HG03108 (cell line): ENCODE results near the gene RICTOR.
A peak's percentile ranks its signal among the peaks of the same experiment; 100 is the strongest.

ENCODE experiments used
- ATAC-seq: cut with Tn5 transposase; IDR thresholded peaks from one replicate; pipeline ENCODE4 v1.9.1; 2021; ENCODE audit warnings: moderate library complexity; ENCODE audit not compliant: unreplicated experiment

RICTOR gene

DNA sequence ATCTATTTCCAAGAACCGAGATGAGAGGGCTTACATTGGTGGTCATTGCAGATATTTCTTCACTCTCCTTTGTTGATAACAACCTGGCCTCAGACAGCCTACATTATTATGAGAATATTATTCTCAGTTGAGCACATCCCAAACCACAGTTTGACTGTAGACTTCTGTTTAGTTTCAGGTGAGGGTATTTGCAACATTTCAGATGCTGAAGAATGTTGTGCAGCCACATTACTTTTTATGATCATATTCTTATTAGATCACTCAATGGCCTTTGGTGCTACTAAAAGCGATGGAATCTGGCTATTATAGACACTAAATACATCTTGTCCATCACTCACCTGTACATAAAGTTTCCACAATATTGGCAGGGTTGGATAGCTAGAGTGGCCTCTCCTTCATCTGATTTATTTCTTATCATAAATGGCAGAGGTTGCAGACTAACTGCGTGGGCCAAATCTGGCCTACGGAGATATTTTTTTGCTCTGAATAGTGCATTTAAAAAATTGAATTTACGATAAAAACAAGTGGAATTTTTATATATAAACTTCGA, 26.2 kb upstream of the RICTOR start:
- ATAC-seq = no peak

DNA sequence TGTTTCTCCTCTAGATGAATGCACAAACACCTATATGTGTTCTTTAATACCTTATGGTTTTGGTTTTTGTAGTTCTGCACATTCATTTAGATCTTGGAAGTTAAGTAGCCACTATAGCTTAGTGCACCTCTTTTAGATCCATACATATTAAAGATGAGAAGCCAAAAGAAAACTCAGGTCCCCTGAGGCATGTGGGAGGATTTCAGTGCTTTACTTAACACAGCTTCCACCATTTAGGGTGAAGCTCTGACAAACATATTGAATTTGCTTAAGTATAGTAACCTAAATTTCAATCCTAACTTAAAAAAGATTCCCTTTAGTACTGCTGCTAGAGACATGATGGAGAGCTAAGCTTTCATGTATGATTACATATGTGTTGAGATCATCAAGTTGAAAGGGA, 25.6 kb upstream of the RICTOR start:
- no peak for ATAC-seq

- ATAC-seq = no peak
Observed at GRCh38 chr5:39093352-39093751, 19.2 kb upstream of the RICTOR start.

DNA sequence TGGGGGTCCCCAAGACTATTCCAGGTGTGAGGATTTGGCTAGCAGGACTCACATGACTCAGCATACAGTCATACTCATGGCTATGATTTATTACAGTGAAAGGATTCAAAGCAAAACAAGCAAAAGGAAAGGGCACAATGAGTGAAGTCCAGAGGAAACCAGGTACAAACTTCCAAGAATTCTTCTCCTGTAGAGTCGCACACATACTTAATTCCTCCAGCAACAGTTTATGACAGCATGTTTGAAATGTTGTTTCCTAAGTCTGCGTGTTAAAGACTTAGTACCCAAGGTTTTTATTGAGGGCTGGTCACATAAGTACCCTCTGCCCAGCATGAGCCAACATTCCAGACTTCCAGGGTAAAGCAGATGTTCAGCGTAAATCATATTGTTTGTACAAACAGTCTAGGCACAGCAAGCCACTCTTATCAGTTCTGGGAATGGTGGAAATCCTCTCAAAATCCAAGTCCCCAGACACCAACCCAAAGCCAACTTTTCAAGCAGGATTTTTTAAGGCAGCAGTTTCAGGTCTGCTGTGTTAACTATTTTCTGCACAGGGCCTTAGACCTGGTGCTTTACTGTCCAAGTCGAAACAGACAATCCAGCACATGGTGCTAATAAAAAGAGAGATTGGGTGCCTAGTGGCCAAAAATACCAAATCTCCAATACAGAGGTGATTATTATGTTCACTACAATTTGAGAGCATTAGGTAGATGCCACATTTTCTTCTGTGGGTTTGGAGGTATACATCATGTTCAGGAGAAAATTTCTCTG, 18.6 kb upstream of the RICTOR start:
- ATAC-seq = no peak

DNA sequence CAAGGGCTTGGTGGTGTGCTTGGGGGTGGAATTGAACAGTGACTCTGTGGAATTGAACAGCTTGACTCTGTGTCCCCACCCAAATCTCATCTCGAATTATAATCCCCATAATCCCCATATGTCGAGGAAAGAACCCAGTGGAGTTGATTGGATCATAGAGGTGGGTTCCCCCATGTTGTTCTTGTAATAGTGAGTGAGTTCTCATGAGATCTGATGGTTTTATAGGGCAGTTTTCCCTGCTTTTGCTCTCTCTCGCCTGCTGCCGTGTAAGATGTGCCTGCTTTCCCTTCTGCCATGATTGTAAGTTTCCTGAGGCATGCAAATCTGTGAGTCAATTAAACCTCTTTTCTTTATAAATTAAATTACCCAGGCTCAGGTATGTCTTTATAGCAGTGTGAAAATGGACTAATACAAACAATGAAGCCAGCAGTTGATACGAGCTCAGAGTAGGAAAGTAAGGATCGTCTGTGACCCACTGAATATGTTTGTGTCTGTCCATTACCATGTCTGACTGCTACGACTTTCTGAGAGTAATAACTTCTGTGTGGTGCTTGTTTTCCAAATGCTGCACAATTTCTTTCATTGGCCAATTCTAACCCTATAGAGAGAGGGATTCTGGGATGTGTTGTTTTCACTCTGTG, 17.9 kb upstream of the RICTOR start:
- no peak for ATAC-seq

GRCh38 chr5:39083968-39084367, 9.8 kb upstream of the RICTOR start:
- no peak for ATAC-seq

GRCh38 chr5:39082995-39083394, 8.8 kb upstream of the RICTOR start:
- no peak for ATAC-seq

GRCh38 chr5:39080597-39081204, 6.5 kb upstream of the RICTOR start:
- ATAC-seq = no peak

GRCh38 chr5:39080168-39080567, 6.0 kb upstream of the RICTOR start:
- no peak for ATAC-seq

- ATAC-seq = no peak
Observed at GRCh38 chr5:39079147-39079546, 4.9 kb upstream of the RICTOR start.

DNA sequence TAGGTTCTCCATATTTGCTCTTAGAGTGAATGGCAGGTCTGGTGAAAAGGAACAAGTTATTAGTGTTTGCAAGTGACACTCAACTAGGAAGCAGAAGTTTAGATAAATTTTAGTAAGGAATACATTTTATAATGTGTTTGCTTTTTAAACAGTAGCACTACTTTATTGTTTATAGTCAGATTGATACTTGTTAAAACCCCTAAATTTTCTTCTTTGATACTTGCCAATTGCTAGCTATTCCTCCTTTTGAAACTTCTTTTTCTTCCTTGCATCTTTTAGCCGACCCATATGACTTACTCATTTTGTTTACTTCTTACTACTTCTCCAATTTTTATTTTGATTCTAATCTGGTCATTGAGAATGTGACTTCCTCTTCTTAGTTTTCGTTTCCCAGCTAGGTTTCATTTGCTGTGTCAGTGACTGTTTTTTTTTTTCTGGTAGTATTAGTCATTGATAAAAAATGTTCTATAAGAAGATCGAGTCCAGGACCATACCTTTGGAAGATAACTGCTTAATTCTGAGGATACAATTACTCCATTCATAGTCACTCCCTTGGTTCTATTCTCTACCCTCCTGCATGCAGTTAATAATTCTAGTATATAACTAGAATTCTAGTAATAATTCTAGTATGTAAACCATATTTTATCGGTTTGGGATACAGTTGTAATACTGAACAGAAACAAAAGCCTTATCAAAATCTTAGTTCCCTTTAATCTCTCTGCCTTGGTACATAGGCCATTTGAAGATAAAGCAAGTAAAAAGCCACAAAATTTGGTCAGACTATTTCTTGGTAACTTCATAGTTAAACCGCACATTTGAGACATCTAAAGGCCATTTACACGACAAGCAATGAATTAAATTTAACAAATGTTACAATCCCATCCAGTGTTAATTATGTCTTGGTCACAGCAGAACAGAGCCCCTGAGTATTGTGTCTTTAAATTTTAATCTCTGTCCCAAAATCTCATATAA, 2.8 kb upstream of the RICTOR start:
- ATAC-seq = no peak

DNA sequence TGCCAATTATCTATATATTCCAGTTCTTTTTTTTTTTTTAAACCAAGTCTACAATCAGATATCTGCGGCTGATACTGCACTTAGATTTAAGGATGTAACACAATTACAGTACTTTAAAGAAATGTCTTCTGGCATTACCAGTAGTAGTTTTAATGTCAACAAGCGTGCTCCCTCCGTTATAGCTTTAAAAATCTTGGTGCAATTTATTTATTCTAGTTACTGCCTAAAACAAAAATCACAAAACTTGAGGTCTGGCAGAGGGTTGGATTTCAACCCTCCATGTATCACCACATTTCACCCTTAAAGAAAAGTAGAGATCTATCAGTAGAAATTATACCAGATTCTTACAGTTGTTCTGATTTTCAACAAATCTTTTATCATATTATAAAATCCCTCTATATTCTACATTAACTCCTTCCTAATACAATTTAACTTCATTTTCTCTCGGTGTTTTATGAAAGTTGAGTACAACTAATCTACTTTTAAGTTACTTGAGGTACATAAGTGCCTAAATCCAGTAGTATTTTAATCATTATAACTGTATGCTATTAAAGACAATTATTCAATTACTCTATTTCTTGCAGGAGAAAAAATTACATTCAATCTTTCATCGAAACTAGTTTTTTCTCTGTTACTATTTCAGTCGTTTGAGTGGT, 2.0 kb upstream of the RICTOR start:
- no peak for ATAC-seq

DNA sequence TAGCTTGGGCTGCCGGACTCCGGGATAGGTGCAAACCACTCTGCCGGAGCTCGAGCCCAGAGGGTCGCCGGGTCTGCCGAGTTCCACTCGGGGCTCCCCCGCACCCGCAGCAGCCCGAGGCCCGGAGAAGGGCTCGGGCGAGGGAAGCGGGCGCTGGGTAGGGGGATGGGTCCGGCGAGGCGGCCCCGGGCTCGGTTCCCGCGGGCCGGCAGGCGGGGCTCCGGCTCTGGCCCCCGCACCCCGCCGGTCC, 507 bp downstream of the RICTOR start:
- ATAC-seq = peak; percentile 24

DNA sequence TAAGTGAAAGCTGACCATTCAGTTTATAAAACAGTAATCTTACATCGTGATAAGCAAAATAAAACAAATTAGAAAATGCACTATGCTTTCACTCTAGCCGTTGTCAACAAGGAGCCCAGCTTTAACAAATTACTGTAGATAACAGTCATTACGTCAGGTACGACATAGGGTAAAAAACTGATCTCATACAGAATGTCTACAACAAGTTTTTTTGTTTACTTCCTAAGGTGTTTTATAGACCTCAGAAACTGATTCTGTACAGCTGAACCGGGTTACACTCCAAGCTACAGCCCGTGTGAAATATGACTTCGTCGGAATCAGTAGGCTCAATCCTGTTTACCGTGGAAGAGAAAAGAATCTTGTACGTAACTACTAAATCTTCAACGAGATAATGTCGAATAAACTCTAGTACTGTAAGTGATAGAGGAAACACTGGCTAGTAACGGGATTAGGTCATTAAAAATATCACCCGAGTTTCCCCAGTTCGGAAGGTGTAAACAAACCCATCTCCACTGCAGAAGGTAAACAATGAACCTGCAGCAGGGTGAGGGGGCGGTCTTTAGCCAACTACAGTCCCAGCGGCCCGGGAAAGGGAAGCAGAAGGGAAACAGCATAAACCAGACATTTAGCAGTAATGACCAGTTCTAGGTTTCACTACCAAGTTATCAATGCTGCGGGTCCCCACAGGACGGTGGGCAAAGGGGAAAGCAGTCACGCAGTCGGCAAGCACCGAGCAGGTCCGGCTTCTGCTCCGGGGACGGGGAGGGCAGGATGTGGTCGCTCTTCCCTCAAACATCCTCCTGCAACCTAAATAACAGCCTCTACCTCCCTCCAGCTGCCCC, 1.1 kb downstream of the RICTOR start:
- peak; percentile 39 for ATAC-seq

GRCh38 chr5:39068099-39068498, 6.1 kb downstream of the RICTOR start:
- no peak for ATAC-seq

- no peak for ATAC-seq
Observed at GRCh38 chr5:39064450-39064849, 9.7 kb downstream of the RICTOR start.

DNA sequence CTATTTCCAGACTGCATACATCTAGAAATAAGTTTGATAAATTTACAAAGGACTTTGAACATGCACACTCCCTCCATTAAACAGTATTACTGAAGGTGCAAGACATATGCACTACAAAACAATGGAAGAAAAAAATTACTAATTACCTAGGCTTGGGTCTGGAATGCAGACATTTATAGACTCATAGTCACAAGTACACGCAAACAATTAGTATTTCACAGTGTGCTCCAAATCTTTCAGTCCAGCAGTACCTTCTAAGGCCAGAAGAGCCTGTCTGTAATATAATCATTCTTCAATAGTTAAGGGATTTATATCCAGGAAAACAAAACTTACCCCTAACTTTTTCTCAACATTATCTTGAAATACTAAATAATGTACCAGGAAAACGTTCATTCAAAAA, 11.2 kb downstream of the RICTOR start:
- no peak for ATAC-seq

GRCh38 chr5:39062530-39062929, 11.7 kb downstream of the RICTOR start:
- ATAC-seq = no peak

- no peak for ATAC-seq
Observed at GRCh38 chr5:39062104-39062503, 12.1 kb downstream of the RICTOR start.

DNA sequence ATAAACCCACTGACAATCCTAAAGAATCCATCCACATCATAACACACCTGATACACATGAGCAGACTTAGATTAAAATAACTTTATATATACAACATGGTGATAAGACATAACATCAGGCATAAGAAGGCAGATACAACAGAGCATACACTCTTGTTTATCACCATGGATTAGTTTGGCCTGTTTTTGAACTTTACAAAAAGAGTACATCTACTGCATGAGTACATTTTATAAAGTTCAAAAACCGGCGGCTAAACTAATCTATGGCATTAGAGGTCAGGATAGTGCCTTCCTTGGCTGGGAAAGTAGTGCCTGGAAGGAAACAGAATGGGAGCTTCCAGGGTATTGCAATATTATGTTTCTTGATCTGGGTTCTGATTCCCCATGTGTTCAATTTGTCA, 15.1 kb downstream of the RICTOR start:
- ATAC-seq = no peak
